Stimulated activated CD4-positive, alpha-beta T cell treated with anti-CD3 and anti-CD28 coated beads, Interleukin-15, amount 100 ng/mL, for 24 hours (primary cell): ENCODE data around the gene BCAR3.
"Not testable (repeated sequence)": the region's sequence is repeated elsewhere in the genome, so short reads cannot be mapped to it uniquely, and the experiment has no call there.

Experiments used
- DNase-seq: peaks from one replicate; pipeline ENCODE4 v3.0.0-alpha.2; 2020

BCAR3 gene

DNA sequence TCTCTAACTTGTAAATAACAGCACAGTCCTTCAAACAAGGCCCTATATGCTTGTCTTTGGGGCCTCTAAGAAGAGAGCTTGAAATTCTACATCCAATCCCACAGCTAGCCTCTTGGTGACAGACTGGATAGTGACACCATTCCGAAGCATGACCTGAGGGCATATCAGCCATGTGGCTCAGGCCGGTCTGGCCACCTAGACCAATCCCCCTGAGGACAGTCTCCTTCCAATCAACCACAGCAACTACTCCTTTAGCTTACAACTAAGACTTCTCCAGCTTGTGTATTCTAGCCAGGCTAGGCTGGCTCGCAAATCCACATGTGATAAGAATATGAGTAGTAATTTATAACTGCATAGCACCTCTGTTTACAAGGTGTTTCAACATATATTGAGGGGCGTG, 14.0 kb downstream of the BCAR3 start:
- no peak for DNase-seq

DNA sequence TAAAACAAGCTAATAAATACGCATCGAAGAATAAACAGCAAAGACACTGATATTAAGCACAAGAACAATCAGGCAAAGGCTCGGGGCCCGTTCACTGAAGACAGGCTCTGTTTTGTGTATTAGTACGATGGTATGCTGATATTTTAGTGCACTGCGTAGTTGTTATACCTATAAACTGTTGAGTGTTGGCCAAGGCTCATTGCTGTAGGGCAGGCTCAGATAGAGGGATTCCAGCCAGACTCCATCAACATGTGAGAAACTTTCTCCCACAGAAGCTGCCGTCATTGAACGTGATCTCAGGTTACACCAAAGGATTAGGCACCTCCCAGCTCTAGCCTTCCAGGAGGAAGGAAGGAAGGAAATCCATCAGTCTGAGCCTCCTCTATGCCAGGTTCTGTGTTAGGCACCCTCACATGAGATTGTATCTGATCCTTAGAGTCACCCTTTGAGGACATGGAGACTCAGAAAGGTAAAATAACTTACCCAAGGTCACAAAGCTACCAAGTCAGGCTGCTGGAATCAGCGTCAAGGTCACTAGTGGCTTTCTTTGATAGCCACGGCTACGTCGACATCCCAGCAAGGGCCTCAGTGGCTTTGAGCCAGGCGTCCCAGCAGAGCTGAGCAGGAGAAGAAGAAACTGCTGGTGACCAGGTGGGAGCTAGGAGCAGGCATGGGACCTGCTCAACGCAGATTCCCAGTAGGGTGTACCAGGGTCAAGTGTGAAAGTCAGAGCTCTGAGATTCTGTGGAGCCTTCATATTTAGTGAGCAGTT, 14.8 kb downstream of the BCAR3 start:
- DNase-seq = no peak

DNA sequence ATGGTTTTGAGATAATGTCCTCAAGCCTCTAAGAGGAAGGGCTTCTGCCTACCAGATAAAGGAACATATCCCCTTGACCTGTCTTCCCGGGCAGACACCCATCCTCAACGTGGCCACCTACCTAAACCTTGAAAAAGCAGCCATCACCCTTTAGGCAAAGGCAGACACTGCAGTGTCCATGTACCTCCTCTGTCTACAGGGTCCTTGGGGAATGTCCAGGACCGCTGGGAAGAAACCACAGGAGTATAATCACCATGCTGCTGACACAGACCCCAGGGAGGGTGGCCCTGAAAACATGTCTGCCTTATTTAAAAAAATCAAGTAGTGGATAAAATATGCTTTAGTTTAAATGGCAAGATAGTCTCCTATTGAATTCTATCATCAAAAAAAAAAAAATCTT, 16.6 kb downstream of the BCAR3 start:
- DNase-seq = no peak

DNA sequence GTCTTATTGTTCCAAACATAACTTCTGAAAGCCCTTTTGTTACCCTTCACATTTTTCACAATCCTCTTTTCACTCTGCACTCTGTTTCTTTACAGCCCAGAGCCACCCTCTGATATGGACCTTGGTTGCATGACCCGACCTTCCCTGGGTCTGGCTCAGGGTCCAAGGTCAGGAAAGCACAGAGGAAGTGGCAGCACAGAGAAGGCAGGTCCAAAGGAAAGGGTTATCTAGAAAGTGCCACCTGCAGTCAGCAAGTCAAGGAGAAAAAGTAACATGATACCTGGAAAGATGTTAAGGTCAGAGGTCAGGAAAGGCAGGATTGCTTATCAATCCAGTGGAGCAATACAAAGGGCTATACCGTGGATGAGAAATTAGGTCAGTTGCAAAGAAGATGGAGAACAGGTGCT, 18.4 kb downstream of the BCAR3 start:
- no peak for DNase-seq

DNA sequence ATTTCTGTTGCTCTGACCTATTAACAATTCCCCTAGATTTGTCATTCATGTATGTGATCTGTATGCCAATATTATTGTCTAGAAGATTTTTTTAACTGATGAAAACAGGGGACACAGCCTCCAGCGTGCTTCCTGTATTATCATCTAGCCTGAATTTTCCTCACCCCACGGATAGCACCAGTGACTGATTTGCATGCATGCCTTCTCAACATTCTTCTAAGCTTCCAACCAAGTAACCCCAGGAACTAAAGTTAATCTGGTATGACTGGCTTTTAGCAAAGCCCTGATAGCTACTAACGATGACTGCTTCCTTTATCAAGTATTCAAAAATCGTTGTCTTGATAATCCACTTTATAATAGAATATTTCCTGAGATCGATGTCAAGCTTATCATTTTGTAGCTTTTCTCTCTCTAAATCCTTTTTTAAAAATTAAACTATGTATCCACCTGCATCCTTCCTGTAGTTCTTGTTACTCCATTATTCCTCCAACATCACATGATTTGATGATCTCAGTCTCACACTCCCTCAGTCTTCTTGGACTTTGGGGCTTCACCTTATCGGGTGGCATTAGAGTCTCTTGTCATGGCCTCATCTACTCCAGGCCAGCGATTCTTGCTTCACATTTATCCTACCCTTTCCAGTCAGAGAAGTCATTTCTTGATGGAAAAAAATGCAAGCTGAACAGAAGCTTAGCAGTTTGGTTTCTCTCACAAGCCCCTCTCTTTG, 19.0 kb downstream of the BCAR3 start:
- DNase-seq = no peak

DNA sequence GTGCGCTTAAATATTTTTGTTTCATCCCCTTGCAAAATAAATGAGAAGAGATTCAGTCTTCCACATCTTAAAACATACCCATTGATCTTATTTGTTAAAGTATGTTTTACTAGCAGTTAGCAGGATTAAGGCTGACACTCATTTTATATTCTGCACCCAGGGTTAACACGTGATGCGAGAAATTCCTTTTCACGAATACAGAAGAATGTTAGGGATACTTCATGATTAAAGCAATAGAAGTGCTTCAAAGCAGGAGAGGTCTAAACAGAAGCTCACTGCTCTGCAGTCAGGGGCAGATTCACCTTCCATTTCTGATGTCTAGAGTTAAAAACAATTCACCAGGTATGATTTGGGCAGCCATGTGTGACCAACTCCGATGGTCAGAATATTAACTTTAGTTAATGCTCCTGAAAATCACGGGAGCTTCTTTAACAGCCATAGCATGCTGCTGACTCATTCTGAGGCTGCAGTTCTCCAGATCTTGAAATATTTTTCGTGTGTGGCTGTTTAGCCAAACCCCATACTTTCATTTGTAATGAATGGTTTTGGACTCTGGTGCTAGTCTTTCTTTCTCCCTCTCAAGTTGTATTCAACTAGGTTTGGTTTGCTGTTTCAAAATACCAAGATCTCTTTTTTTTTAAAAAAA, 19.7 kb downstream of the BCAR3 start:
- DNase-seq = no peak

DNA sequence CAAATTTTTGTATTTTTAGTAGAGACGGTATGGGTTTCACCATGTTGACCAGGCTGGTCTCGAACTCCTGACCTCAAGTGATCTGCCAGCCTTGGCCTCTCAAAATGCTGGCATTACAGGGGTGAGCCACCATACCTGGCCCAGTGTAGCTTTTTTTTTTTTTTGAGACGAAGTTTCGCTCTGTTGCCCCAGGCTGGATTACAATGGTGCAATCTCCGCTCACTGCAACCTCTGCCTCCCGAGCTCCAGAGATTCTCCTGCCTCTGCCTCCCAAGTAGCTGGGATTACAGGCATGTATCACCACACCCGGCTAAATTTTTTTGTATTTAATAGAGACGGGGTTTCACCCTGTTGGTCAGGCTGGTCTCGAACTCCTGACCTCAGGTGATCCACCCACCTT, 20.3 kb downstream of the BCAR3 start:
- not testable (repeated sequence) for DNase-seq

DNA sequence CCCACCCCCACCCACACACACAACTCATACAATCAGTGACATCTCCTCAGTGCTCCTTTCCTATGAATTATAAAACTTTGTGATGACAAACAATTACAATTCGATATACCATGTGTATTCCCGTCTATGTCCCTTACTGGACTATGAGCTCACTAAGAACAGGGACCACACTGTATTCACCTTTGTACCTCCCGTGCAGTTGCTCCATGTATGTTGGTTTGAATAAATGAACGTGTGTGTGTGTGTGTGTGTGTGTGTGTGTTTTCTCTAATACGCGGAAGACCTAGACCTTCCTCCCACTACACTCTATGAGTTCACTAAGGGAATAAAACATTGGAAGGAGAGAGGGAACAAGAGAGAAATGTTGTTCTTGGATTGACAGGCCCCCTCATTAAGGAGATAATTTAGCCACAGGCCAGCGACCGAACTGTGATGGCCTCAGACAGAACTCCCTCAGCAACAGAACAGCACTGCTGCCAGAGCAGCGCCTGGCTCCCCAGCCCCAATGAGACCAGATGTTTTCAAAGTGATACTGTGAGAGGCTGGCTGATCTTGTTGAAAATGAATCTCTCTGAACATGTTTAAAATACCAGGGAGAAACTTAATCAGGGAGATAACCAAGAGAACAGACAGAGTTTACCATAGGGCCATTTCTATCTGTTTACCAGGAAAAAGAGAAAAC, 21.7 kb downstream of the BCAR3 start:
- no peak for DNase-seq

DNA sequence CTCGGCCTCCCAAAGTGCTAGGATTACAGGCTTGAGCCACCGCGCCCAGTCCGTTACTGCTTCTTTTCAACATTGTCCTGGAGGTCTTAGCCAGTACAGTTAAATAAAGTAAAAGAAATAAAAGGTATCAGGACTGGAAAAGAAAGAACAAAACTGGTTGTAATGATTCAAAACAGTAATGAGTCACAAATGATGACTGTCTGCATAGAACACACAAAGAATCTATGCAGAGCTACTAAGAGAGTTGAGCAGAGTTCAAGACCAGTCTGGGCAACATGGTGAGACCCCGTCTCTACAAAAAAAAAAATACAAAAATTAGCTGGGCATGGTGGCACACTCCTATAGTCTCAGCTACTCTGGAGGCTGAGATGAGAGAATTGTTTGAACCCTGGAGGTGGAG, 23.4 kb downstream of the BCAR3 start:
- DNase-seq = no peak

DNA sequence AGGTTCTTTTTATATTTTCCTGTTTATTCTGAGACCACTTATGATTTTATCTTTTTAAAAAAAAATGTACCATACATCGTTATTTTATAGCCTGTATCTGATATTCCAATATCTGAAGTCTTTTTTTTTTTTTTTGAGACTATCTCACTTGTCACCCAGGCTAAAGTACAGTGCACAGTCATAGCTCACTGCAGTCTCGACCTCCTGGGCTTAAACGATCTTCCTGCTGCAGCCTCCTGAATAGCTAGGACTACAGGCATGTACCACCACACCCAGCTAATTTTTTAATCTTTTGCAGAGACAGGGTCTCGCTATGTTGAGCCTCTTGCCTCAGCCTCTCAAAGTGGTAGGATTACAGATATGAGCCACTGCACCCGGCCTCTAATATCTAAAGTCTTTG, 25.1 kb downstream of the BCAR3 start:
- no peak for DNase-seq

DNA sequence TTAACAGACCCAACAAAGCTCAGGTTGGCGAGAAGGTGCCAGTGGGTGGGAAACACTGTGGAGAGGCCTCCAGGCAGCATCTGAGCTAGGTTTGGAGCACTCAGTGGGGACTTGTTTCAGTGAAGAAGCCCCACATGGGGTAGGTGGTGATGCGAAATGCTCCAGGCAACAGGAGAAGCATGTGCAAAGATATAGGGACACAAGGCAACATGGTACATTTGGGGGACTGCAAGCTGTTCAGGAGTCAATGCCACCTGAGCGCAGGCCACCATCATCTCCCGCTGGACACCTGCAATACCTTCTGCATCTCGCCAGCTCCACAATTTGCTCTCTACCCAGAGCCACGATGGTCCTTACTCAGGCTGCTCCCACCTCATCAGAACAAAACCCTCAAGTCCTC, 28.0 kb downstream of the BCAR3 start:
- DNase-seq = no peak

DNA sequence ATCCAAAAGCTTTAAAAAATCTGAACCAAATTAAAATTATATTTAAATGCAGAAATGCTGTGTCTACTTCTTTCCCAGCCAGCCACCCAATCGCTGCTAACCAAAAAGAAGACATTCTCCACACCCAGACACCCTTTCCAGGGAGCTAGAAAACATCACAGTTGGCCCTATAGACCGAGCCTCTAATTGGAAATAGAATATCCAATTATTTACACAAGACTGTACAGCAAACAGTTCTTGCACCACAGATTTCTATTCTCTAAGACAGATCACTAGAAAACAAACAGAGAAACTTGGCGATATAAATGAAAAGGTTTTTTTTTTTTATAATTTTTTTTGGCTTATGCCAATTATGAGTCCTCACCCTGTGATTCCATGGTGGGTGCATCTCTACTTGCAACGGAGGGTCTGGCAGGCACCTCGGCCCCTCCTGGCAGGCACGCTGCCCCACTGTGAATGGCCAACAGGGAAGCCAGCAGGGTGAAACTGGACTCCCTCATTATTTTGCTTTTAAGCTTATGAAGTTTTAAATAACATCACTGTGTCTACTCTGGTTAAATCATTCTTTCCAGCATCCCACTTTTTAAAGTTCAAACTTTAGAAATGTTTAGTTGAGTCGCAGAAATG, 29.2 kb downstream of the BCAR3 start:
- DNase-seq = no peak

DNA sequence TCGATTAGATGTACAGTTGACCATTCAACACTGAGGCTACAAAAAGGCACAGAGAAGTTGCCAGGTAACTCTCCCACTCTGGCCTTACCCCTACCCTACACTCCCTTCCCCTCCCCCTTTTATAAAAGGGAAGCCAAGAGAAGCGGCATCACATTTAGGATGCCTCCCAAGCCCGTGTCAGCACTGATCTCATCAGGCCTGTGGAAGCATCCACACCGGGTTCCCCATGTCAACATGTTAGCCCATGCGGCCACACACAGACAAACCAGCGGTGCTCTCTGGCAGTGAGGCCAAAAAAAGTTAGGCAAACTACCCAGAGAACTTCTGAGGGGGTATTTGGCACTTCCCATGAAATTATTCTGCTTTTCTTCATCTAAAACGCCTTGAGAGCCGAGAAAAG, 29.9 kb downstream of the BCAR3 start:
- no peak for DNase-seq

DNA sequence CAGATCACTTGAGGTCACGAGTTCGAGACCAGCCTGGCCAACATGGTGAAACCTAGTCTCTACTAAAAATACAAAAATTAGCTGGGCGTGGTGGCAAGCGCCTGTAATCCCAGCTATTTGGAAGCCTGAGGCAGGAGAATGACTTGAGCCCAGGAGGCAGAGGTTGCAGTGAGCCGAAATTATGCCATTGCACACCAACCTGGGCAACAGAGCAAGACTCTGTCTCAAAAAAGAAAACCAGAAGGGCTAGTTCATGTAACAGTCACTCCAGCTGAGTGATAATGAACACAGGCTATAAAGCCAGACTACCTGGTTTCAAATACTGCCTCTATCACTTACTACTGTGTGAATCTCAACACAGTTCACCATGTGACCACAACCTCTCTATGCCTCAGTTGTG, 31.5 kb downstream of the BCAR3 start:
- not testable (repeated sequence) for DNase-seq

DNA sequence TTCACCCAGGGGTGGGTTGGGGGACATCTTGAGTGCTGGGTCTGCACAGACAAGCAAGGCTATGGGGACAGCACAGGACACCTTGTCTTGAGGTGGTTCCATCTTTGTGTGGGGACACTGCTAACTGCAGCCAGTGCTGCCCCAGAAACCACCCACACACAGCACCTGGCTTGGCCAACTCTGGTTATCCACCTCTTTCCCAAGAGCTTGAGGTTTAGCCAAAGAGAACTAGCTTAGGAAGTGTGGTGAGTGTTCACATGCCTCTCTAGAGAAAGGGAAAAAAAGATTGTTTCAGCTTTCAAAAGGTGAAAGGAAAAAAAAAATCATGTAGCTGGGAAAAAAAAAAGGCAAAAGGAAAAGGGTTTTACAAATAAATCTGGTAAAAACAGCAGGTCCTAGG, 32.4 kb downstream of the BCAR3 start:
- DNase-seq = no peak

DNA sequence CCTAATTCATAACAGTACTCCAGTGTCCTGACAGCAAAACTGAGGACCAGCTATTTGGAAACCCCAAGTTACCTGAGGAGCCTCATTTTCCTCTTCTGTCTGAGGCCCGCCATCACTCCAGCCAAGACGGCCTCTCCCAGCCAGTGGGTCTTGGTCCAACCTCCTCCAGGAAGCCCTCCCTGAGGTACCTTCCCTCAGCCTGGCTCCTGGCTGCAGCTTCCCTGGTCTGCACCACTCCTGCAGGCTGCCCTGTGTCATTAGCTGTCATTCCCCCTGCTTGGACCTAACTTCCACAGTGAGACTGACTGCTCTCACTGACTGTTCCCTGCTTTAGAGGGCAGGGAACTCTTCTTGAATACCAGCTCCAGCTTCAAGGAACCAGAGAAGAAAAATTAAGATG, 33.0 kb downstream of the BCAR3 start:
- no peak for DNase-seq

DNA sequence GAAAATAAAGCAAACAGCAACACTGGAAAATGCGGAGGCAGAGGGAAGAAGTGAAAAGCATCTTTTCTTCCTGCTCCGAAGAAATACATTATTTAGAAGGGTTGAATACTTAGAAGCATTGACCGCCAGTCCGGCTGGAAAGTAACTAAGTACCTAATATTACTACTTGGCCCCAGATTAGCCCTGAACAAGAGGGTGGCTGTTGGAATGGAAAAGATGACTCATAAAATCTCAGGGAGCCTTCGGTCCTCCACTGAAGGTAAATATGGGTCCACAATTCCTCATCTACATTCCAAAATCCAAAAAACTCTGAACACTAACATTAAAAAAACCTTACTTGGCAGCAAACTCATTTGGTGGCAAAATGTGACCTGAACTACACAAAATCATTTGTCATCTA, 40.1 kb downstream of the BCAR3 start:
- no peak for DNase-seq

DNA sequence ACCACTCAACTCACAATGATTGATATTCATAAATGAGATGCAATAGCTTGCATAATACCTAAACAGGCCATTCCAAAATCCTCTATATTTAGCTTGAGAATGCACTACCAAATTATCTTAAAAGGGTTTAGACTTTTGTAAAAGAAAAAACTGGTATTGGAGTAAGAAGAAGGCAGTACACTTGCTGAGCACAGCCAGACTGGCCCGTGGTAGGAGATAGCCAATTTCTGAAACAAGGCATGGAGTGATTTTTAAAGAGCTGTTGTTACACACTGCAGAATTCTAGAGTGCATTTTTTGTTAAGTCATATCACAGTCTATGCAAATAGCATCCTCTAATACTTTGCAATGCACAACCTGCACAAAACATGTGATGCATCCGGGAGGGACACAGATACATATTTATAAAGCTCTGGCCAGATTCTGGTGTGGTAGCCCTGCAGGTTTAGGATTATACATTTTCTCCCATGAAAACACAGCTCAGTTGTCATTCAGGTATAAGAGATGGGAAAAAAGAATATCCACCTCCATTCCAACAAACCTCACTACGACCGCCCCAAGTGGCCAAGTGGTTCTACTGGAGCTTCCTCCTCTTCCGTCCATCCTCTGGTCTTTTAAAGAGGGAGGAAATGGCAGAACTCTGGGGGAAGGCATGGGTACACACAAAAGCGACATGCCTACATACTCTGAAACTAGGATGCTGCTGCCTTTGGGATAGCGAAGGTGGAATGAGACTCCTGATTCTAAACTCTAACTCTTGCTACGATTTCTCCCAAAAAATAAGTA, 40.8 kb downstream of the BCAR3 start:
- DNase-seq = no peak

DNA sequence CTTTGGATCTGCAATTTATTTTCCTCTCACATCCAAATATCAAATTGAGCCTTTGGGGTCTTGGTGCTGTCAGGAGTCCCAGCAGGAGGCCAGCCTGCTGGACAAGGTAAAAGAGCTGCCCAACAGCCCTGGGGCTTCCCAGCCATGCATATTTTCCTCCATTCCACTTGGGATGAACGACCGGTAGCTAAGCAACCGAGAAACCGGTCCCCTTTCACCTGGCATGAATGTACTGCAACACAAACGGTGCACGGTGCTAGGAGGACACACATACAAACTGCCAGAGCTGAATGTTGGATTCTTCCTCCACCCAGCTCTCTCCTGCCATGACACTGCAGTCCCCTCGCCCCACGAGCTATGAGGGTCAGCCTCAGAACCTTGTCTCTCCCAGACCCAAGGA, 42.7 kb downstream of the BCAR3 start:
- DNase-seq = no peak

DNA sequence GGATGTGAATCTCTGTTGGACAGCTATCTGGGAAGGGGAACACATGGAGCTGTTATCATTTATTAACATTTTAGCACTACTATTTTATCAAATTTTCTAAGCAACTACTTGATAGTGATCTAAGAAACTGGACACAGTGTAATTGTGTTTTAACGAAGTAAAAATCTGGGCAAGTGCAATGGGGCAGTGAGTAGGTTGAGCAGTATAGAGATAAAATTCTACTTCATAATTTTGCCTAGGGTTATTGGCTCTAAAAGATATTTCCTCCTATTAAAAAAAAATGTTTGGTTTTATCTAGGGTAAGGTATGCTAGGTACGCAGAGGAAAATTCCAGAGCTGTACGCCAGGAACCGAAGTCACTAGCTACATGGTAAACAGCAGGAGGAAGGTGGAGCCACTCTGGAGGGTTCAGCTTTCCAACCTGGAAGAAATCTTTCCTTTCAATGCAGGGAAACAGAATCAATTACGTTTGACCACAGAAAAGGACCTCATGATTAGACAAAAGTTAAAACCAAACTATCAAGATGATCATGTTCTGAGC, 43.3 kb downstream of the BCAR3 start:
- DNase-seq = no peak

DNA sequence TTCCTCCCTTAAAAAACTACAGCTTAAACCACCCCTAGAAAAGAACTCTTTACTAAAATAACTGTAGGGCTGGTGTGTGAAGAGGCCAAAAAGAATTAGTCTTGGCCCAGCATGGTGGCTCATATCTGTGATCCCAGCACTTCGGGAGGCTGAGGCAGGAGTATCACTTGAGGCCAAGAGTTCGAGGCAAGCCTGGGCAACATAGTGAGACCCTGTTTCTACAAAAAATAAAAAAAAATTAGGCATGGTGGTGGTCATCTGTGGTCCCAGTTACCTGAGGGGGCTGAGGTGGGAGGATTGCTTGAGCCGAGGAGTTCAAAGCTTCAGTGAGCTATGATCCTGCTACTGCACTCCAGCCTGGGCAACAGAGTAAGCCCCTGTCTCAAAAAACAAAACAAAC, 44.9 kb downstream of the BCAR3 start:
- DNase-seq = no peak
